HL-60/S4 treated with phorbol 12-myristate 13-acetate at 8.2 ng/mL for 4 days and 3 days (cell line): Measurements from ENCODE around the gene VHLL.
"Not testable (repeated sequence)": the region's sequence is repeated elsewhere in the genome, so short reads cannot be mapped to it uniquely, and the experiment has no call there.

Source experiments
- in situ Hi-C: fragments of 300-500 bp; cut with MboI; formaldehyde crosslinking; loops from 2 replicates; pipeline ENCODE4 v1.15.0; 2022; ENCODE audit warnings: low sequenced_read_pairs

Gene VHLL

GRCh38 chr1:156298852-156299357 is at the start of gene VHLL:
Gene VHLL (minus strand): TSS chr1:156299307. CDS start chr1:156299189, 118 bp downstream.
- in situ Hi-C loops = no loop called here

DNA sequence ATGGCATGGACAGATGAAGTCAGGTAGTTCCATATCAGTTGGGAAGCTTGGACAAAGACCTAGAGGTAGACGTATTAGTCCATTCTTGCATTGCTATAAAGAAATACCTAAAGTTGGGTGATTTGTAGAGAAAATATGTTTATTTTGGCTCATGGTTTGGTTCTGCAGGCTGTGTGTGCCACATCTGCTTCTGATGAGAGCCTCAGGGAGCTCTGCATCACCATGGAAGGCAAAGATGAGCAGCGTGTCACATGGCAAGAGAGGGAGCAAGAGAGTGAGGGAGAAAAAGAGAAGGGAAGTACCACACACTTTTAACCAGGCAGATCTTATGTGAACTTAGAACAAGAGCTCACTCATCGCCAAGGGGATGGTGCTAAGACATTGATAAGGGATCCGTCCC is 48.2 kb upstream of the VHLL start:
- in situ Hi-C loops = no loop called here

DNA sequence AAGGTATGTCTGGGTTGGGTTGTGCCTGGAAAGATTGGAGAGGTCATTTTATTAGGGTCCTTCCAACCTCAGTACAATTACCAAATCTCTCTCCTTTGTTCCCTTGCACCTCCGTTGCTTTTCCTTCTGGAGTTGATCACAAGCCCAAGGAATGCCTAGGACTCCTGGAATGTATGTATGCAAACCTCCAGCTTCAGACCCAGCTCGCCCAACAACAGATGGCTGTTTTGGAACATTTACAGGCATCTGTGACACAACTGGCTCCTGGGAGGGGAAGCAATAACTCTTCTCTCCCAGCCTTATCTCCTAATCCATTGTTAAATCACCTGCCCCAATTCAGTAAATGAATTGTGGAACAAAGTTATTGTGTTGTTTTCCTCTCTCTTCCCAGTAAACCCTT is 47.5 kb upstream of the VHLL start:
- in situ Hi-C loops = no loop called here

DNA sequence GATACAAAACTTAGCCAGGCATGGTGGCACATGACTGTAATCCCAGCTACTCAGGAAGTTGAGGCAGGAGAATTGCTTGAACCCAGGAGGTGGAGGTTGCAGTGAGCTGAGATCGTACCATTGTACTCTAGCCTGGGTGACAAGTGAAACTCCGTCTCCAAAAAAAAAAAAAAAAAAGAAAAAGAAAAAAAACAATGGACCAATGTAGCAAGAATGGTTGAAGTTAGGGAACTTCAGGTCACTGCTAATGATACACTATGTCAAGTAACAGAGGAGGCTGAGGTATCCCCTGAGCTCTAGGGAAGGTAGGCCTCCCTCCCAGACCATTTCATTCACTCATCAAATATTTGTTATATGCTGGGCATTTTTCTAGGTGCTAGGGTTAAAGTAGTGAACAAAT is 46.9 kb upstream of the VHLL start:
- in situ Hi-C loops = not testable (repeated sequence)

- in situ Hi-C loops = no loop called here
Measured at GRCh38 chr1:156344409-156344808, 45.3 kb upstream of the VHLL start.

DNA sequence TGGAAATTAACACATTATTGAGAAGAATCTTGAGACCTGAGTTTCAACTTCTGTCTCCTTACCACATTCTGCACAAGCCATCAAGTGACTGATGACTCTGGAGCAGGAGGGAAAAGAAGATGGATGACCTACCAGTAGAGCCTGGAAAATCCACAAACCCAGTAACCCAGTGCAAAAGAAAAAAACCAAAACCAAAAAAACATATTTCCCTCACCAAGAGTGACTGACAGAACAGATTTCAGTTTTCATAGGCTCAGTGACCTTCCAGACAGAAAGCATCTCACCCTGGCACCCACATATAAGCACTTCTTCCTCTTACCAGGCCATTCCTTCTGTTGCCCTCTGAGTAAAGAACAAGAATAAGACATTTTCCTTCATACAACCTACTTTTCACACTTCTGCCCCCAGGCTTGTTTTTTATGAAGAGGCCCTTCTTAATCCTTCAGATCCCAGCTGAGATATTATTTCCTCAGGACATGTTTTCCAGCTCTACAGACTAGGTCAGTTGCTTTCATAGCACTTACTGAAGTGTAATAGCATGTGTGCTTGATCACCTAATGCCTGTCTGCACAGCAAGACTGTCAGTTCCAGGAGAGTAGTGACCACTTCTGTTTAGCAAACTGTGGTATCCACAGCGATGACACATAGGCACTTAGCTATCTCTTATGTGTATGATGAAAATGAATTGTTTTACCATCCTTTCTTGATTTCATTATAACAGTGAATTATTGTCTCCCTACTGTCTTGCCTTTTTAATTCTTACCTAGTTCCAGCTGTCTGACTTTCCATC is 43.3 kb upstream of the VHLL start:
- in situ Hi-C loops = no loop called here

- in situ Hi-C loops = no loop called here
Measured at GRCh38 chr1:156338180-156338976, 39.3 kb upstream of the VHLL start, which contains the start of the genes CCT3 and TSACC. Gene CCT3 (minus strand): TSS chr1:156338292. CDS start chr1:156338184, 108 bp downstream. Gene TSACC (plus strand): TSS chr1:156338526. CDS start chr1:156339758, 1,232 bp downstream.

- in situ Hi-C loops = no loop called here
Measured at GRCh38 chr1:156337888-156338179, 38.7 kb upstream of the VHLL start.

GRCh38 chr1:156337052-156337887 is 38.2 kb upstream of the VHLL start:
- in situ Hi-C loops = no loop called here

GRCh38 chr1:156336242-156336641 is 37.1 kb upstream of the VHLL start:
- in situ Hi-C loops = no loop called here

DNA sequence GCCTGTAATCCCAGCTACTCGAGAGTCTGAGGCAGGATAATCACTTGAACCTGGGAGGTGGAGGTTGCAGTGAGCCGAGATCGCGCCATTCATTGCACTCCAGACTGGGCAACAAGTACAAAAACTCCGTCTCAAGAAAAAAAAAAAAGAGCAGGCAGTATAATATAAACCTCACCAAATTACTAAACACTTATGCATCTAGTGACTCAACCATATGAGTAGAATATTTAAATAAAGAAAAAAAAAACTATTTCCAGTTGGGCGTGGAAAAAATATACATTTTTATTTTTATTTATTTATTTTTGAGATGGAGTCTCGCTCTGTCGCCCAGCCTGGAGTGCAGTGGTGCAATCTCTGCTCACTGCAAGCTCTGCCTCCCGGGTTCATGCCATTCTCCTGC is 24.1 kb upstream of the VHLL start:
- in situ Hi-C loops = loop anchor here (25.0 kb wide), 1 partner anchor 411 kb away; the partner anchor contains the start of gene RIT1

DNA sequence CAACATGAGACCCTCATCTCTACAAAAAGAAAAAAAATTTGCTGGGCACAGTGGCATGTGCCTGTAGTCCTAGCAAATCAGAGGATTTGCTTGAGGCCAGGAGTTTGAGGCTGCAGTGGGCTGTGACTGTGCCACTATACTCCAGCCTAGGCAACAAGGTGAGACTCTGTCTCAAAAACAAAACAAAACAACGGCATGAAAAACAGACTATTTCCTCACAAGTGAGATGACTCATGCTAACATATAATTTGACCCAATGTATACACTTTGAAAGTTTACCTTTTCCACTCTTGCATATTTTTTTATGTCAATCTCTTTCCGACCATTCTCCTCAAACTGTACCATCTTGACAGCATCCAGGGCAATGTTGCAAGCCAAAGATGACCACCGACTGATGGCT is 21.5 kb upstream of the VHLL start:
- in situ Hi-C loops = loop anchor here (25.0 kb wide), 1 partner anchor 408 kb away; the partner anchor contains the start of gene RIT1

DNA sequence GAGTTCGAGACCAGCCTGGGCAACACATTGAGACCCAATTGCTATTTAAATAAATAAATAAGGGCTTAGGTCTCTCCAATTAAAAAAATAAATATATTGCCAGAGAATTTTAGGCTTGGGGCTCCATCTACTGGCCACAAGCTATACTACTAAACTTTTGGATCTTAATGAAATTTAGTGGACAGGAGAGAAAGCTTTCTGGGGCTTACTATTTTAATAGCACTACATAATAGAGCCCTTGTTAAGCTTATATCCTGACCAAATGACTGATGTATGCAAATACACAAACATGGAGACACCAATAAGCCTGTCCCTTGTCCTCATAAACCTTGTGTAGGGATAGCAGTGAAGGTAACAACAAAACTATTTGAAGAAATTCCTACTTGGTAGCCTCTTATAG is 20.6 kb upstream of the VHLL start:
- in situ Hi-C loops = loop anchor here (25.0 kb wide), 1 partner anchor 407 kb away; the partner anchor contains the start of gene RIT1

DNA sequence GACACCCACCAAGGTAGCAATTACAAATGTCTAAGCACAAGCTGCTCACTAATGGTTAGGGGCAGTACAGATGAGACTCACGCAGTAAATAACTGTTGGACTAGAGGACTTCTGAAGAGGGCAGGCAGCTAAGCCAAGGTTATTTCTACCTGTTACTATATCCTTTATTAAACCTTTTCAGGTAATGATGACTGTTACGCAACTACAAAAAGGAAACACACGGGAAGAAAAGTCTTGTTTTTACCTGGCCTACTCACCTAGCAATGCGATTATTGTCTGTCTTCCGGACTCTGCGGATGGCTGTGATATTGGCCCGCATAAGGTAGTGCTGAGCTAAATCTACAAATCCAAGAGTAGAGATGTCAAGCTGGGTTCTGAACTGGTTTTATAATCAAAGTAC is 17.8 kb upstream of the VHLL start:
- in situ Hi-C loops = loop anchor here (25.0 kb wide), 1 partner anchor 405 kb away; the partner anchor contains the start of gene RIT1

DNA sequence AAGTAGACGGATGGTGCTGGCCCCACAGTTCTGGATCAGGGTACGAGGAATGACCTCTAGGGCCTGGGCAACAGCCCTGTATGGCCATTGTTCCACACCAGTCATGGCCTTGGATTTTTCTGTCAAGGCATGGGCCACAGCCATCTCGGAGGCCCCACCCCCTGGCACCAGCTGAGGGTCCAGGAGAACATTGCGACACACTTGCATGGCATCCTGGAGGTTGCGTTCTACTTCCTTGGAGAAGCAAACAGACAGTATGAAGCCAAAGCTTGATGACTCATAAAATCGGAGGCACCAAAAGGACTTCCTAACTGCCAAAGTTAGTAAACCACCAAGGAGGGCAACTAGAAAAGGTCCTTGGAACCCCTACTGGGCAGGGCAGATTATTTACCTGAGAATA is 11.9 kb upstream of the VHLL start:
- in situ Hi-C loops = loop anchor here (25.0 kb wide), 1 partner anchor 399 kb away; the partner anchor contains the start of gene RIT1

GRCh38 chr1:156308078-156308477 is 9.0 kb upstream of the VHLL start:
- in situ Hi-C loops = loop anchor here (25.0 kb wide), 1 partner anchor 396 kb away; the partner anchor contains the start of gene RIT1

GRCh38 chr1:156305215-156305614 is 6.1 kb upstream of the VHLL start:
- in situ Hi-C loops = loop anchor here (25.0 kb wide), 1 partner anchor 393 kb away; the partner anchor contains the start of gene RIT1

- in situ Hi-C loops = loop anchor here (25.0 kb wide), 1 partner anchor 391 kb away; the partner anchor contains the start of gene RIT1
Measured at GRCh38 chr1:156303241-156303640, 4.1 kb upstream of the VHLL start.

DNA sequence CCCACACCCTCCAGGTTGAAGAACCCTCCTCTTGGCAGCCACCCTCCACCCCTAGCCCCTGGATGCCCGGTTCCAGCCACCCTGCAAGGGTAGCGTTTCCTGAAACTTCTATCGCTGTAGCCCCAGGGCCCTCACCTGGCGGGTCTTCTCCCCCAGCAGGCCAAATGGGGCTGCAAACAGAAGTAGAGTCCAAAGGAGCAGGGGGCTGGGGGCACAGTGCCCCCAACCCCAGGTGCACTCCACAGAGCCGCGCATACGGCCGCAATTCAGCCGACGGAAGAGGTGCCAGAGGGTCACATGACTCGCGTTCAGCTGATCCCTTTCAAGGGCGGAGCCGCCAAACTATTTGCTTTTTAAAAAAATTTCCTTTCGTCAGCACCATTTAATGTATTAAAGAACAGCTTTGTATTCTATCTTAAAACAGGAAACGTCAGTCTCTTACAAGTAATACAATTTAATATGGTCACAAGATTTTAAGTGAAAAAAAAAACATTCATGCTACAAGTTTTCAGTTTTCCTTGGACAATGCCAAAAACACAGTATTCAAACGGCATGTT is 3.6 kb downstream of the VHLL start, which contains the start of gene GLMP:
Gene GLMP, minus strand, starts transcription at position 289 of the 557 bp plus-strand sequence. Its CDS starts 34 bp downstream, at position 255.
- in situ Hi-C loops = no loop called here

- in situ Hi-C loops = no loop called here
Measured at GRCh38 chr1:156293895-156294294, 5.2 kb downstream of the VHLL start.
